ENCODE data around the gene MARCHF5.

GRCh38 chr10:92342796-92343195 lies 51.8 kb downstream of the MARCHF5 start:
- TF ChIP-seq, protein P1, sequence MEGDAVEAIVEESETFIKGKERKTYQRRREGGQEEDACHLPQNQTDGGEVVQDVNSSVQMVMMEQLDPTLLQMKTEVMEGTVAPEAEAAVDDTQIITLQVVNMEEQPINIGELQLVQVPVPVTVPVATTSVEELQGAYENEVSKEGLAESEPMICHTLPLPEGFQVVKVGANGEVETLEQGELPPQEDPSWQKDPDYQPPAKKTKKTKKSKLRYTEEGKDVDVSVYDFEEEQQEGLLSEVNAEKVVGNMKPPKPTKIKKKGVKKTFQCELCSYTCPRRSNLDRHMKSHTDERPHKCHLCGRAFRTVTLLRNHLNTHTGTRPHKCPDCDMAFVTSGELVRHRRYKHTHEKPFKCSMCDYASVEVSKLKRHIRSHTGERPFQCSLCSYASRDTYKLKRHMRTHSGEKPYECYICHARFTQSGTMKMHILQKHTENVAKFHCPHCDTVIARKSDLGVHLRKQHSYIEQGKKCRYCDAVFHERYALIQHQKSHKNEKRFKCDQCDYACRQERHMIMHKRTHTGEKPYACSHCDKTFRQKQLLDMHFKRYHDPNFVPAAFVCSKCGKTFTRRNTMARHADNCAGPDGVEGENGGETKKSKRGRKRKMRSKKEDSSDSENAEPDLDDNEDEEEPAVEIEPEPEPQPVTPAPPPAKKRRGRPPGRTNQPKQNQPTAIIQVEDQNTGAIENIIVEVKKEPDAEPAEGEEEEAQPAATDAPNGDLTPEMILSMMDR (IDR thresholded peaks at IDR 0.05) = no peak
- TF ChIP-seq NR3C1 (CRISPR knock-in tag; conservative IDR thresholded peaks at IDR 0.05; ENCODE audit: low read depth) = no peak
- TF ChIP-seq TEAD4 (CRISPR knock-in tag; IDR thresholded peaks at IDR 0.05) = no peak
- TF ChIP-seq, protein P2, sequence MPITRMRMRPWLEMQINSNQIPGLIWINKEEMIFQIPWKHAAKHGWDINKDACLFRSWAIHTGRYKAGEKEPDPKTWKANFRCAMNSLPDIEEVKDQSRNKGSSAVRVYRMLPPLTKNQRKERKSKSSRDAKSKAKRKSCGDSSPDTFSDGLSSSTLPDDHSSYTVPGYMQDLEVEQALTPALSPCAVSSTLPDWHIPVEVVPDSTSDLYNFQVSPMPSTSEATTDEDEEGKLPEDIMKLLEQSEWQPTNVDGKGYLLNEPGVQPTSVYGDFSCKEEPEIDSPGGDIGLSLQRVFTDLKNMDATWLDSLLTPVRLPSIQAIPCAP (CRISPR knock-in tag; IDR thresholded peaks at IDR 0.05) = no peak
- TF ChIP-seq ZNF138 (CRISPR knock-in tag; conservative IDR thresholded peaks at IDR 0.05) = no peak
- no peak for TF ChIP-seq NR2C2 (CRISPR knock-in tag; IDR thresholded peaks at IDR 0.05)
- no peak for TF ChIP-seq ZNF263 (CRISPR knock-in tag; IDR thresholded peaks at IDR 0.05; ENCODE audit: low read depth)
- TF ChIP-seq, protein P3, sequence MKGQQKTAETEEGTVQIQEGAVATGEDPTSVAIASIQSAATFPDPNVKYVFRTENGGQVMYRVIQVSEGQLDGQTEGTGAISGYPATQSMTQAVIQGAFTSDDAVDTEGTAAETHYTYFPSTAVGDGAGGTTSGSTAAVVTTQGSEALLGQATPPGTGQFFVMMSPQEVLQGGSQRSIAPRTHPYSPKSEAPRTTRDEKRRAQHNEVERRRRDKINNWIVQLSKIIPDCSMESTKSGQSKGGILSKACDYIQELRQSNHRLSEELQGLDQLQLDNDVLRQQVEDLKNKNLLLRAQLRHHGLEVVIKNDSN (CRISPR knock-in tag; IDR thresholded peaks at IDR 0.05) = no peak
